HG03108 (cell line): ENCODE measurements around the gene KRT39.
"Not testable (repeated sequence)": the region's sequence is repeated elsewhere in the genome, so short reads cannot be mapped to it uniquely, and the experiment has no call there.

Experiments
- ATAC-seq: cut with Tn5 transposase; IDR thresholded peaks from one replicate; pipeline ENCODE4 v1.9.1; 2021; ENCODE audit warnings: moderate library complexity; ENCODE audit not compliant: unreplicated experiment

KRT39 gene

DNA sequence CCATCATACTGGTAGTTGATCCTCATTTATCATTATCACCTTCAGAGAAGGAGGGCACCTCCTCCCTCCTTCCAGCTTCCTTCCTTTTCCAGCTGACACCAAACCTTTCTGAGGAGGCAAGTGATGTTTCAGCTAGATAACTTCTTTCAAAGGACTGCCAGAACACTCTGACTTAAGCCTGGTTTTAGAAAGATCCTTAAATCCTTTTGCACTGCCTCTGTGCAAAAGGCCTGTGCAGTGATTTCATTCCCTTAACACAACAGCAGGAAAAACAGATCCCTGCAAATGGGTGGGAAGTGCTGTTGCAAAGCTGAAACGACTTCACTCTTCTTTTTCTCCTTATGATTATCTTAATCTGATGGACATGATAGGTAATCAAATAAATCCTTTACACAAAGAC is 22.2 kb downstream of the KRT39 start:
- ATAC-seq: no peak

DNA sequence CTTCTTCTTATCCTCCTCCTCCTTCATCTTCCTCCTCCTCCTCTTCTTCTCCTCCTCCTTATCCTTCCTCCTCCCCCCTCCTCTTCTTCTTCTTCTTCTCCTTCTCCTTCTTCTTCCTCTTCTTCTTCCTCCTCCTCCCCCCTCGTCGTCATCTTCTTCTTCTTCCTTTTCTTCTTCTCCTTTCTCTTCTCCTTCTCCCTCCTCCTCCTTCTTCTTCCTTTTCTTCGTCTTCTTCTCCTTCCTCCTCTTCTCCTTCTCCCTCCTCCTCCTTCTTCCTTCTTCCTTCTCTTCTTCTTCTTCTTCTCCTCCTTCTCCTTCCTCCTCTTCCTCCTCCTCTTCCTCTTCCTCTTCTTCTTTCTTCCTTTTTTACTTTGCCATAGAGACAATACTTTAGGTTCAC is 24.2 kb downstream of the KRT39 start:
- no peak for ATAC-seq

GRCh38 chr17:40940266-40940665 is 26.5 kb downstream of the KRT39 start:
- ATAC-seq: no peak

DNA sequence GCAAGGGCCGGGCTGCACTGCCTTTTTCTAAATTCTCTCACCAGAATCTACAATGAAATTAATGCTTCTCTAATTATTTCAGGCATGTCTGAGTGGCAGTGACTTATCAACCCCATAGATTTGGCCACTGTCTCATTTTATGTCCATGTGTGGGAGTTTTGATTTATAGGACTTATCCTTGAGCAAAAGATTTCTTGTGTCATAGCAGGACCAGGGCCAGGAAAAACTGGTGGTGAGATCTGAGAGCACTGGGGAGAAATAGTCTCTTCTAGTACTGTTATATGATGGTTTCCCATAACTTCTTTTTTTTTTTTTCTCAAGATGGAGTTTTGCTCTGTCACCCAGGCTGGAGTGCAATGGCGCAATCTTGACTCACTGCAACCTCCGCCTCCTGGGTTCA is 27.8 kb downstream of the KRT39 start:
- ATAC-seq: no peak

GRCh38 chr17:40937384-40937819 is 29.3 kb downstream of the KRT39 start, which contains the start of gene KRT23:
Gene KRT23 (minus strand): TSS chr17:40937646. CDS start chr17:40936603, 1,043 bp downstream.
- ATAC-seq: no peak

GRCh38 chr17:40936976-40937375 is 29.8 kb downstream of the KRT39 start:
- no peak for ATAC-seq

- ATAC-seq: no peak
These were observed 30.2 kb downstream of the KRT39 start for GRCh38 chr17:40936437-40936971.

- ATAC-seq: no peak
These were observed 31.1 kb downstream of the KRT39 start for GRCh38 chr17:40935624-40936023.

- no peak for ATAC-seq
These were observed 34.1 kb downstream of the KRT39 start for GRCh38 chr17:40932608-40933007.

- ATAC-seq: no peak
These were observed 35.4 kb downstream of the KRT39 start for GRCh38 chr17:40931311-40931710.

GRCh38 chr17:40926341-40926740 is 40.4 kb downstream of the KRT39 start:
- no peak for ATAC-seq

GRCh38 chr17:40922239-40922638 is 44.5 kb downstream of the KRT39 start:
- ATAC-seq: no peak

DNA sequence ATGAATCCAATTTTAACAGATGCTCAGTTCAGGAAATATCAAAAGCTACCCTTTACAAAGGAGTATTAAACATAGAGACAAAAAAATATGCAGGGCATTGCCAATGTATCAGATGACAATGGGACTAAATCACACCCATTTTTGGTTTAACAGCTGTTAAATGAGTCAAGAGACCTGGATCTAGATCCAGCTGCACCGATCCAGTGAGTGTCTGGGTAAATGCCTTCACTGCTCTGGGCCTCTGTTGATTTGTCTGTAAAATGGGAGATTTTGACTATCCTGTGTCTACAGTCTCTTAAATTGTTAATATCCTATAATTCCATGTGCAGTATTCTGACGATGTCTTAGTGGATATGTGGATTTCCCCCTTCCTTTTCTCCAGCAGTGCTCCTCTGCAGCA is 45.7 kb downstream of the KRT39 start:
- ATAC-seq: no peak

GRCh38 chr17:40917116-40917515 is 49.6 kb downstream of the KRT39 start:
- not testable (repeated sequence) for ATAC-seq

DNA sequence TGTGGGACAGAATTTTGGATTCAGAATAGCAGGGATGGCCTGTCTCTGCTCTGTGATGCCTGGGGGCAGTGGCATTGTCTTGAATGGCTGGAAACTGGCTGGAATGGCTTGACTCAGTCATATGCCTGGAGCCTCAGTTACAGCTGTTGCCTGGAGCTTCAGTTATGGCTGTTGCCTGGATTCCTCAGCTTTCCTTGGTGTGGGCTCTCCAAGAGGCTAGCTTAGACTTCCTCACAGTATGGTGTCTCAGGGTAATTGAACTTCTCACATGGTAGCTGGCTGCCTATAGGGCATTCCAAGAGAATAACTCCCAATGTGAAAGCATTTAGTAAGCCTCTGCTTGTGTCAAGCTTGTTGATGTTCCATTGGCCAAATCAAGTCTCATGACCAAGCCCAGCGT is 50.4 kb downstream of the KRT39 start:
- no peak for ATAC-seq

GRCh38 chr17:40915721-40916256 is 51.0 kb downstream of the KRT39 start:
- no peak for ATAC-seq

DNA sequence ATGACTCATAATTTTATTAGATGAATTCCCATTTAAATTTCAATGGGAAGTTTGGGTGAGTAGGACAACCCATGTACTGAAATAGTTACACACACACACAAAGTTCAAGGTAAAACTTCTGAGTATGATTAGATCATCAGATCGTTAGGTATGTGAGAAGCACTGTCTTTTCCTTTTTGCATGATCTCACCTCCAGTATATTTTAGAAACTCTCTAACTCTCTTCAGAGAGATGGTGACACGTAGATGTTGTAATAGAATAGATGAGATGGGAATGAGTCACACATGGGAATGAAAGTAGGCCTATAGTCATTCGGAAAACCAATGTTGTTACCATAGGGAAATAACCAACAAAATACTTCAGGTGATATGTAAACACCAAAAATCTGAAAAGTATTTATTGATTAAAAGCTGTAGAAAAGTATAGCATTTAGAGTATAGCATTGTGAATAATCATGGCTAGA is 51.5 kb downstream of the KRT39 start:
- ATAC-seq: no peak

- no peak for ATAC-seq
These were observed 52.5 kb downstream of the KRT39 start for GRCh38 chr17:40914075-40914855.

DNA sequence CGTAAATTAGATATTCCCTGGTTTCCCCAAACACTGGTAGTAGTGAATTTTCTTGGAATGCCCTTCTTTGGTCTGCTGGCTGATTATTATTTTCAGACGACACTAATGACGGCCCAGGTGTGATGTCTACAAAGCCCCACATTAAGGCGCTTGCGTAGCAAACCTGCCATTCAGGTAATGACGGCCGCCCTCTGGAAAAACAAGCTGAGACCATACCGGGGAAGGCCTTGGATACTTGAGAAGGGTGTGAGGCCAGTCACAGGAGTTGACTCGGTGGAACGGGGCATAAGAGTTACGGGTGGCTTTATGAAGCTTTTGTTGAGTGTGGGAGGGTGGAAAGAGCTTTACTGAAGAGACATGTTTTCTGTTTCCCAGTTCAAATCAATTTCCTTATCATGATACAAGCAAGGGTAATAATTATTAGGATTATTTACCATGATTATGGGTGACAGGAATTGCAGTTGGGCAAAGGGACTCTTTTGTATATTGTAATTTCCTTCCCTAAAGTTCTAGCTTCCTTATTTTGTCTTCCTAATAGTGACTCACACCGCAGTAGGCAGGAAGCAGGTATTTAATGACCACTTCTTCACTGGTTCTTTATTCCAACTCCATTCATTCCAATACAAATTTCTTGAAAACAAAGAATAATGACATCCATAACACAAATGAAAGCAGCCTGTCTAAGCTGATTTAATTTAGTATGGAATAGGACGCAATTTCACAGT is 54.1 kb downstream of the KRT39 start:
- ATAC-seq: no peak

GRCh38 chr17:40910441-40910841 is 56.3 kb downstream of the KRT39 start:
- ATAC-seq: no peak

DNA sequence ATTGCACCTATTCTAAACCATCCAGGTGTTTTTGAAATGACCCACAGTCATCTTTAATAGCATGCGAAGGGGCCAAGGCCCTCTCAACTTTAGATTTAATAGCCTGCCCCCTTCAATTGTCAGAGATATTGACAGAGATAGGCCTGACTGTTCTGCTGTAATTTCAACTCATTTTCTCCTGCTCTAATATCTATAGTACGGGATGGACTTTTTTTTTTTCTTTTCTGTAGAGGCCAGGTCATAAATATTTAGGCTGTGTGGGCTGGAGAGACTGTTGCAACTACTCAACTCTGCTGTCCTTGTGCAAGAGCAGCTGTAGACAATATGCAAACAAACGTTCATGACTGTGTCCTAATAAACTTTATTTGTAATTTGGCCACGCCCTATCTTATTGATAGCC is 57.0 kb downstream of the KRT39 start:
- ATAC-seq: no peak

DNA sequence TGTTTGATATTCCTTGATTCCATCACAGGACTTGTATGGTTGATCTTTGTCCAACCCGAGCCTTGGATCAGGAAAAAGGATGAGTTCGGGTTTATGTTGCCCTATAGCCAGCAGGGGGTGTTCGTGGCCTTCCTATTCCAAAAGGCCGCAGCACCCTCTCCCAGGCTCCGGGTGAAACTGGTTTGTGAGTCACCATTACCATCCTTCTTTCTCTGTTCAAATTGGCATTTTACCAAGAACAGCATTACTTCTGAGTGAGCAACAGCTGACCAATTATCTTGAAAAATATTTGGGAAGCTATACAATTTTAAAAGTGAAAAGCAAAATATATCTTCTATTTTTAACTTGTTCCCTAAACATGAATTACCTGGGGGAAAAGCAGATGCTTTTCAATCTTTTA is 57.4 kb downstream of the KRT39 start:
- ATAC-seq: no peak
